Stimulated activated CD4-positive, alpha-beta T cell treated with anti-CD3 and anti-CD28 coated beads, Interleukin-4, amount 100 ng/mL, for 4 hours (primary cell): ENCODE results near the gene UBE2B.

Experiments
- DNase-seq, 2 experiments: peaks; one replicate each; pipeline ENCODE4 v3.0.0-alpha.2; 2020

The UBE2B gene

GRCh38 chr5:134438721-134439123 lies 67.4 kb downstream of the UBE2B start:
- no peak for DNase-seq

- no peak for DNase-seq
Measured at GRCh38 chr5:134439210-134439654, 67.9 kb downstream of the UBE2B start.

GRCh38 chr5:134440201-134440755 lies 68.9 kb downstream of the UBE2B start:
- no peak for DNase-seq
